Activated T-cell treated with anti-CD3 and anti-CD28 coated beads for 48 hours (primary cell): ENCODE results near the gene SPRING1.

Experiments
- DNase-seq: peaks from one replicate; pipeline ENCODE4 v3.0.0-alpha.2; 2020; ENCODE audit warnings: low read depth

SPRING1 gene

DNA sequence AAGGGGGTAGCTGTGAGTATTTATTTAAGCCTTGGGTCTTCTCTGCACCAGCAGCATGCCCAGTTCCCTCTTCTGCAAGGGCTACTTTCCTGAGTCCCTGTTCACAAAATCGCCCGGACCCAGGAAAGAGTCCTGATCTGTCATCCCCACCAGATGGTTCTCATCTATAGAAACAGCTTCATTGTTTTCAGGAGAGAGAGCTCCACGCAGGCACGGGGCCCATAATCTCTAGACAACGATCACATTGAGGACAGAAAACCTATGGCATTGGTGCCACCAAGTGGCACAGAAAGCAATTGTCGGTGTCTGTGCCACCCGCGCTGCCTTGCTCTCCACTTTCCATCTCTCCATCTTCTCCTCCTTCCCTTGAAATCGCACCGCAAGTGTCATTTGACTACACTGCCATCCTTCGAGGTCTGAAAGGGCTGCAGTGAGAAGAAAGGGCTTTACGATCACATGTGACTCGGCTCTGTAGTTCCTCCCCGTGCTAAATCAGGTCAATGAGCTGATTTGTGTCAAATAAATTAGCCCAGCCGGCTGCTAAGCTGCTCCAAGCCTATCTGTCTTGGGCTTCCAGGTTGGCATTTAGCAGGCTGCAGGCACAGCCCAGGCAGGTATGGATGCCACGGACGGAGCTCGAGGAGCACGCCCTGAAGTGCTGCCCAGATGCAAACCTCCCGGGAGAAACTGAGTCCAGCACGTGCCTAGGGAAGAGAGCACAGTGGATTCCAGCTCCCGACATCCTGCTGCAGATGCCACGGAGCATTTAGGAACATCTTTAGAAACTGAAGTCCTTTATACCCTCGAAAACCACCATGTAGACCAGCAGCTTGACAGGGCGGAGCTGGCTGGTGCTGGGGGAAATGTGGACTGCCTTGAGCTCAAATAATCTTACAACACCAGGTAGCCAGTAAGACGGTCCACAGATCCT is 28.8 kb downstream of the SPRING1 start:
- DNase-seq: peak; percentile 14

- no peak for DNase-seq
Measured at GRCh38 chr12:116707751-116708150, 30.1 kb downstream of the SPRING1 start.

DNA sequence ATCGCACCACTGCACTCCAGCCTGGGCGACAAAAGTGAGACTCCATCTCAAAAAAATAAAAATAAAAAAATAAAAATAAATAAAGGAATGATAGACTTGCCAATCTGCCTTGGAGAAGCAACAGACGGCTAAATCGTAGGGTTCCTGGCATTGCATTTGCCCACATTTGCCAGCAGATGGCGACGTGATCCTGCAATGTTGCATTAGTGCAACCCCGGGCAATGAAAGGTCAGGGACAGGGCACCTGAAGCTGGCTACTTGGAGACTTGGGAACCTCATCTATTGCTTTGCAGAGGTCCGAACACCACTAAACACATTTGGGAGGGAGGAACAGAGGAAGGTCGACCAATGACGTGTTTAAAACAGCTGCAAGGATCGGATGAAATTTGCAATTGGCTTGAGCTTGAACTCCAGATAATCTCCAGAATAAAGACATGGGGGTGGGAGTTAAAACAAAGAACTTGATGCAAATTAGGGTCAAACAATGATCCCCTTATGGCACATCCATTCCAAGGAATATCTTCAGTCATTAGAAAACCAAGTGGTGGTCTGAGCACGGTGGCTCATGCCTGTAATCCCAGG is 34.6 kb downstream of the SPRING1 start:
- peak; percentile 39 for DNase-seq

DNA sequence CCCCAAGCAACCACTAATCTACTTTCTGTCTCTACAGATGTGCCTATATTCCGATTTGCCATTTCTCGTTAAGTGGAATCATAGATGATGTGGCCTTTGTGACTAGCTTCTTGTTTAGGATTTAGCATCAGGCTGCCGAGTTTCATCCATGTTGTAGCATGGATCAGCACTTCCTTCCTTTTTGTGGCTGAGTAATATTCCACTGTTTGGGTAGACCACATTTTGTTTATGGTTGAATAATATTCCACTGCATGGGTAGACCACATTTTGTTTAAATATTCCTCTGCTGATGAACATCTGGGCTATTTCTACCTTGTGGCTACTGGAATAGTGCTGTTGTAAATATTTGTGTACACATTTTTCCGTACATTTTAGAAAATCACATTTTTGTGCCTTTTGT is 36.4 kb downstream of the SPRING1 start:
- no peak for DNase-seq

- DNase-seq: no peak
Measured at GRCh38 chr12:116700066-116700465, 37.8 kb downstream of the SPRING1 start.

DNA sequence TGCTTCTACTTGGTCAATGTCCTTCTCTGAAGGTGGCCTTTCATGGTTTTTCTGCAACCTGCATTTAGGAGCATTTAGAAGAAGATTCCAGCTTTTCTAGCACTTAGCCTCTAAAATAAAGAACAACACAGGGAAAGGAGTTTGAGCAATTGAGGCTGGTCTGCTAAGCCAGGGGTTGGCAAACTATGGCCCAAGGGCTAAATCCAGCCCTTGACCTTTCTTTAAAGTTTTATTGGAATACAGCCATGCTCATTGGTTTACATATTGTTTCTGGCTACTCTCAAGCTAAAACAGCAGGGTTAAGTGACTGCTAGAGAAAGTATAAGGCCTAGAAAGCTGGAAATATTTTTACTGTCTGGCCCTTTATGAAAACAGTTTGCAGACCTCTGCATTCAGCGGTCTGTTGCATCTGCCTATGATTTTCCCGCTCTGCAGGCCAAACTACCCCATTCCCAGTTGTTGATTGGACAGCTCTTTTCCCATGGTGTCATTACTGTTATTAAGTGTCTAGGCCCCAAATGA is 39.3 kb downstream of the SPRING1 start:
- no peak for DNase-seq

DNA sequence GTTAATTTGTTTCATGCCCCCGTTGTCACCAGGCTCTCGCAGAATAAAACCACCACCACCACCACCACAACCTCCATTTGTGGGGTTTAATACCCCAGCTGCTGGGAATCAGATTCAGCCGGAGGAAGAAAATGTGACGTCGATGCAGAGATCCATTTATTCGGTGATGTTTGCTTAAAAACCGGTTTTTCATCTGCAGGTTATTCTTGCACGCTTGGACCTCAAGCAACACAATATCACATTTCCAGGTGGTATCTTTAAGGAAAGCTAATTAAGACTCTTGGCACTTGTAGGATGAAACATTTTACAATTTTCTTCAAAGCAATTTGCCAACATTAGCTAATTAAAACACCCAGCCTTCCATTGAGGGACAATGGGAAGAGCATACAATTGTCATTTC is 39.8 kb downstream of the SPRING1 start:
- DNase-seq: no peak

DNA sequence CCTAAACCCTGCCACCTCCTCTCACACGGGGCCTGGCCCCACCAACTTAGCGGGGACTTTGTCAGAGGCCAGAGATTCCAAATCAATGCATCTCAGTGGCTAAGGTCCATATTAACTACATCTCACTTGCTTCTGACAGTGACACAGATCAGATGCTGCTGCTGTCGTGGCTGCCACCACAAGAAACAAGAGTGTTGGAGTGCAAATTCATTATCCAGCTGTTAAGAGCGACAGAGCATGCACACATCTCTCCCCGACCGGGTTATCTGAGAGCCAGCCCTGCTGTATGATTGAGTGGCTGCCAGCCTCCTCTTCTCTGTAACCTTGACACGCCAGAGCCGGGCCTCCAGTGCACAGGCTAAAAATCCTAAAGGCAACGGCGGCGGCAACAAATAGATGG is 40.2 kb downstream of the SPRING1 start:
- DNase-seq: no peak

- no peak for DNase-seq
Measured at GRCh38 chr12:116697305-116697704, 40.6 kb downstream of the SPRING1 start.

DNA sequence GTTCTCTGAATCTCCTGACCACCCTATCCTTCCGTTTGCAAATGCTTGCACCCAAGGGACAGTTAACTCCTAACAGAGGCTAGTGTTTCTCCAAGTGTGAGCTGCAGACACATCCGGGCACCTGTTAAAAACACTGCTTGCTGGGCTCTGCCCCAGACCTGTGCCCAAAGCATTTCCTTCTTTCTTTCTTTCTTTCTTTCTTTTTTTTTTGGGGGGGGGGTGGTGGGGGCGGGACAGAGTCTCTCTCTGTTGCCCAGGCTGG is 42.5 kb downstream of the SPRING1 start:
- no peak for DNase-seq

GRCh38 chr12:116694653-116695463 is 43.0 kb downstream of the SPRING1 start:
- no peak for DNase-seq

DNA sequence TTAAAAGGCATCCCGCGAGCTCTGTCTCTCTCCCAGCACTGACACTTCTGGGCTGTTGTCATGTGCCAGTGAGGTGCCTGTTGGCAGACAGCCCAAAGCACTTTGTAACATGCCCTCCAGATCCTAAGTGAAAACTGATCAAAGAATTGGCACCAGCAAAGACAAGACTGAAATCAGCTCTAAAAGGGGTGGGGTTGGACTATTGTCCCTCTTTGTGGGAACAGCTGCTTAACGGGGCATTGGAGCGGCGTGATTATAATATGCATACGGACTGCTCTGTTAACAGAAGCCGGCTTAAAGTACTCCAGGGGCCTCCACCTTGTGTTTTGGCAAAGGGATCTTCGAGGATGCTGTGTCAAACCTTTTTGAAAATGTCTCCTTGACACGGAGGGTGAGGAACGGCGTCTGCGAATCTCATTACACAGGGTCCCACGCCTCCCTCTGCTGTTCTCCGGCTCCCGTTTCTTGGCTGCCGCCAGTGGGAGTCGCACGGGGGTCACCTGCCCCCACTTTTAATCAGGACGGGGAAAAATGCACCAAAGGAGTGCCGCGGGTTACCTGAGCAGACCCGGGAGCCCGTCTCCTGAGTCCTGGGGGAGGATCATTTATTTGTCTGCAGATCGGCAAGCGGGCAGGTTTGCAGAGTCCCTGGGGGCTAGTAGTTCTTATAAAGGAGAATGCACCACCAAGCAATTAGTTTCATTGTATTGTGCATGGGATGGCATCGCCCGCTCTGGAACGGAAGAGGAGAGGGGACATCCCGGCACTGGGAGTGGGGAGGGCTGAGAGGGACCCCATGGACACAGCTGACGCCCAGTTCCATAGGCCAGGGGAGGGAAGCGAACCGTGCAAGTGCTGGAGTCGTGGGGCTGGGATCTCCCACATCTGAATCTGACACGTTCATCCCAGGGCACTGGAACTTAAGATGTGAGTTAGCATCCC is 44.3 kb downstream of the SPRING1 start:
- DNase-seq: no peak

- DNase-seq: no peak
Measured at GRCh38 chr12:116692605-116693004, 45.3 kb downstream of the SPRING1 start.

- DNase-seq: no peak
Measured at GRCh38 chr12:116691636-116692035, 46.2 kb downstream of the SPRING1 start.

DNA sequence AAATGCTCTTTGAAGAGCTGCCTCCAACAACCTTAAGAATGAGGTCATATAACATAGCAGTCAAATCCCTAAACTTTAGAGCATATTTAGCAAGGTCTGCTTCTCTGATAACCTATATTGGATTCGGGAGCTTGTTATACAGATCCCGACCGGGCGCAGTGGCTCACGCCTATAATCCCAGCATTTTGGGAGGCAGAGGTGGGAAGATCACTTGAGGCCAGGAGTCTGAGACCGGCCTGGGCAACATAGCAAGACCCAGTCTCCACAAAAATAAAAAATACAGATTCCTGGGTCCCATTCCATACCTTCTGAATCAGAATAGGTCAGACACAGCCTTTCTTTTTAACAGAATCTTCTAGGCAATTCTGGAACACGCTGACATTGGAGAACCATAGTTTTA is 46.7 kb downstream of the SPRING1 start:
- no peak for DNase-seq

DNA sequence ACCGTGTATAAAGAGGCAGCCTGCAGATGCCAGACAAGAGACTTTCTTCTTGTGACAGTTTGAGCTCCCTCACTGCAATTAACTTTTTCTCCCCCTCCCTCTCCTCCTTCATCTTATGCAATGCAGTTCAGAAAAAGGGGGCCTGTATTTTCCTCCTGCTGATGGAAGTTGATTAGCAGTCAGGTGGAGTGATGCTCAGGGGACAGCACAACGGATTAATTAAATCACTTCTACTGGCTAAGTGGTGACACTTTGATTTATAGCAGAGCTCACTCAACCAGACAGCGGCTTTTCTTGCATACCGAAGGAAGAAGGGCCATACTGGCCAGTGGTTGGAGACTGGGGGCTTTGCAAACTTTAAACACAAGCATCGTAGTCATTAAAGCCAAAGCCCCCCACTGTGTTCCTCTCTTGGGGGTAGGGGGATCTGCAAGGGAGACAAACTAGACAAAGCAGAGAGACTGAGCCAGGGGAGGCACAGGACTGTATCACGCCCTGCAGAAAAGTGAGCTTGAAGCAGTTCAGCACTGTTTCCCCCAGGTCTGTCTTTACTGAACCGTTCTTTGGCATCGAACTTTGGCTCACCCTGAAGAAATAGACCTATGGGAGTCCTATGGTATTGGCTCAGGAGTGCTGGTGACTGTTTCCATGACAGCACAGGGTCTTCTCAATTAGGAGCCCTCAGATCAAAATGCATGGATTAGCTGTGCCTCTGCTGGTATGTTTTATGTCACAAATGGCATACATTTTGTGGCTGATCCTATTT is 47.7 kb downstream of the SPRING1 start:
- DNase-seq: no peak

- no peak for DNase-seq
Measured at GRCh38 chr12:116689521-116689920, 48.3 kb downstream of the SPRING1 start.
